GM15510 (cell line): ENCODE data around the gene ABHD15.

ENCODE experiments used
- POLR2A ChIP-seq: IDR thresholded peaks from 3 replicates; pipeline ENCODE4 v1.6.1; 2011; ENCODE audit warnings: borderline replicate concordance; ENCODE audit not compliant: insufficient read length; ENCODE audit errors: extremely low read depth

ABHD15 gene

GRCh38 chr17:29589524-29590410 lies 22.9 kb upstream of the ABHD15 start, which contains the start of gene GIT1:
Gene GIT1, minus strand, starts transcription at chr17:29589648. Its CDS starts 270 bp downstream, at chr17:29589378.
- peak; percentile 70 for TF ChIP-seq POLR2A

- TF ChIP-seq POLR2A = no peak
These were observed 21.9 kb upstream of the ABHD15 start for GRCh38 chr17:29588562-29589411.

DNA sequence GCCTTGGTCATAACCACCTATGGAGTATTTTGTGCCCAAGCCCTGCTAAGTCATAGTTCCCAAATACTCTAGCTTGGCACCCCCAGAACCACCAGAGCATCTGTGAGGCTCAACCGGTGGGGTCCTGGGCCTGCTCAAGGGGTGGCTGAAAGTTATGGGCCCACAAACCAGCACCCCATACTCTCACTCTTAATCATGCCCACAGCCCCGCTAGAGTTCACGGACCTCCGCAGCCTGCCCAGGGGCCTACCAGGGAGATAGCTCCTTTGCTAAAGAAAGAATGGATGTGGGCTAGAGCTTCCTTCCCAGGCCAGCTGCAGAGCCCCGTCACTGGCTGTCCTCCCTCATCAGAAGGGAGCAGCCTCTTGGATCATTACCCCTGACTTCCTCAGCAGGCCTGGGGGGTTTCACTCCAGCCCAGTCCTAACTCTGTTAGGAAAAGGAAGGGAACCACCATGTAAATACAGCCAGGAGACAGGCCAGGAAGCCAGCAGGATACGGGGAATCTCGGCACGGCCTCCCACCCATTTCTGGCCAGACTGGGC lies 21.3 kb upstream of the ABHD15 start:
- TF ChIP-seq POLR2A = no peak

- TF ChIP-seq POLR2A = no peak
These were observed 20.8 kb upstream of the ABHD15 start for GRCh38 chr17:29587591-29587990.

GRCh38 chr17:29586676-29587469 lies 20.0 kb upstream of the ABHD15 start:
- no peak for TF ChIP-seq POLR2A

DNA sequence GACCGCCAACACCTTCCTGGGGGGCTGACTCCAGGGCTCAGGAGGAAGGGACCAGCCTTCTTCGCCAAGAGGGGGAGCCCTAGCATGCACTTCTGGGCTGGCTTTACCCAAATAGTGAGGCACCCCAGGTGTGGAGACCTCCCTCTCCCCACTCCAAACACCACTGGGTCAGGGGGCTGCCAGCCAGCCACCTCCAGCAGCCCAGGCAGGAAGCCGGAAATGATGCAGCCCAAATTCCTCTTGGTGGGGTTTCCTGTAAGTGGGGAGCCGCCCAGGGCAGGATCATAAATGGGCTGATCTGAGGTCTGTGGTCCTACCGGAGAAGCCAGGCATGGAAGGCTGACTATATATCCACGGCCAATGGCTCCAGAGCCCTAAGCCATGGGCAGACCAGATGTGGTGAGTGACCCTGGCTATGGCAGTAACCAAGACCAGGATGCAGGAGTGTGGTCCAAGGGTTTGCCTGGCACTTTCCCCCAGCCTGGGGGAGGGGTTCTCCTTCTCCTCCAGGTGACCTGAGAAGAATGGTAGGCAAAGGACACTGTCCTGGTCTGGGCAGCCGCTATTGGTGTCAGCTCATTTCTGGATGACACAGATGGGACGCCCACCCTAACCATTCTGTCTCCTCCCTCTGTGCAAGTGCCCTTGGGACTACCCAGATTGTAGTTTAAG lies 18.4 kb upstream of the ABHD15 start:
- no peak for TF ChIP-seq POLR2A

- TF ChIP-seq POLR2A = no peak
These were observed 17.7 kb upstream of the ABHD15 start for GRCh38 chr17:29584452-29585079.

- TF ChIP-seq POLR2A = no peak
These were observed 16.7 kb upstream of the ABHD15 start for GRCh38 chr17:29583324-29584248.

DNA sequence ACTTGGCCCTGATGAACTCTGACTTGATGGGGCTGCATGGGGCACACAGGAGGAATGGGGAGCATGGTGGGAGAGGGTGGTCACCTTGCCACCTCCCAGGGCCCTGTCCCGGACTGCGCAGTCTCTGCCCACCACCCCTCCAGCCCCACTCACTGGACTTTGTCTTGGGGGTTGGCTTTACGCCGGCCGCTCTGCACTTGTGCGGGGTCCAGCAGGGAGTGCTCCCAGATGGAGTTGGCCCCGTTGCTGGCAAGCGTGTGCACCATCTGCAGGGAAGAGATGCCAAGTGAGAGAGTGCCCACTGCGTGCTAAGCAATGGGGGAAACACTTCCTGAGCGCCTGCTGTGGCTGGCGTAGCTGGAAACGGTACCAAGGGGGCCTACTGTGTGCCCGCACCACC lies 15.9 kb upstream of the ABHD15 start:
- no peak for TF ChIP-seq POLR2A

- no peak for TF ChIP-seq POLR2A
These were observed 15.5 kb upstream of the ABHD15 start for GRCh38 chr17:29582254-29582765.

DNA sequence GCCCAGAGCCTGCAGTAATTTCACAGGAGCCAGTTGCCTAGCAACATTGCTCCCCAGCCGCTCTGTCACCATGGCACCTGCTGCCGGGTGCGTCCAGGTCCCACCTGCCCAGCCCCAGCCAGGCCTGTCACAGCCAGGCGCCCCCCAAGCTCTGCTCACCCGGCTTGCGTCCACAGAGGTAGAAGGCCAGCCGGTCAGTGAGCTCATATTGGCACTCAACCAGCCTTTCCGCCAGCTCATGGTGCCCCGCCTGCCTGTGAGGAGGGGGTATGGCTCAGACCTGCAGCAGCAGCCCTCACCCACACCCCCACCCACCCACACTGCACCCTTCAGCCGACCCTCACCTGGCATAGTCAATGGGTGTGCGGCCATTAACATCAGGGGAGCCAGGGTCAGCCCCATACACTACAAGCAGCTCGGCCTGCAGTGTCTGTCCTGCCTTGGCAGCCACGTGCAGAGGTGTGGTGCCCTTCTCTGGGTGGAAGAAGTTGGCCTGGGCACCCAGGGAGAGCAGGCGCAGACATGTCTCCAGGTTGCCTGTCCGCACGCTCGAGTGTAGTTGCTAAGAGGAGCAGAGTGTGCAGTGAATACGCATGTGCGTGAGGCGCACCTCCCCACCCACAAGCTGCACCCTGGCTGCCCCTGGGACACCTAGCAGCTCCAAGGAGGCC lies 14.9 kb upstream of the ABHD15 start:
- TF ChIP-seq POLR2A = no peak
